RPMI7951 (cell line): ENCODE measurements around the gene BLCAP. TPM values are rescaled to one million over a fixed set of nuclear protein-coding genes. Genes with fewer than 3 reads are reported as not detected.
"Not testable (repeated sequence)": the region's sequence is repeated elsewhere in the genome, so short reads cannot be mapped to it uniquely, and the experiment has no call there.

Source experiments
- DNase-seq: peaks from one replicate; pipeline ENCODE4 v3.0.0-alpha.2; 2012; ENCODE audit warnings: low read depth
- total RNA-seq: library from RNA; depleted of rRNA; stranded (reverse); fragments of >200 nt; shearing (Covaris generic); gene quantifications from 2 replicates; pipeline ENCODE4 v1.2.3, GENCODE V29; 2014

The BLCAP gene
- total RNA-seq, 1 experiment from 2014 or later: 64.4 TPM

GRCh38 chr20:37516811-37517750, 10.6 kb downstream of the BLCAP start:
- no peak for DNase-seq

GRCh38 chr20:37515876-37516275, 11.8 kb downstream of the BLCAP start:
- no peak for DNase-seq

GRCh38 chr20:37513779-37514359, 13.8 kb downstream of the BLCAP start:
- no peak for DNase-seq

- DNase-seq: peak; percentile 97
Observed at GRCh38 chr20:37511610-37512275, 15.9 kb downstream of the BLCAP start.

- DNase-seq: no peak
Observed at GRCh38 chr20:37510226-37510625, 17.4 kb downstream of the BLCAP start.

- no peak for DNase-seq
Observed at GRCh38 chr20:37506152-37506725, 21.4 kb downstream of the BLCAP start.

- DNase-seq: no peak
Observed at GRCh38 chr20:37505263-37506151, 22.2 kb downstream of the BLCAP start.

- no peak for DNase-seq
Observed at GRCh38 chr20:37504404-37505096, 23.1 kb downstream of the BLCAP start.

GRCh38 chr20:37503256-37503927, 24.3 kb downstream of the BLCAP start:
- no peak for DNase-seq

- no peak for DNase-seq
Observed at GRCh38 chr20:37502654-37503053, 25.0 kb downstream of the BLCAP start.

GRCh38 chr20:37501940-37502339, 25.7 kb downstream of the BLCAP start:
- no peak for DNase-seq

- no peak for DNase-seq
Observed at GRCh38 chr20:37500311-37500710, 27.4 kb downstream of the BLCAP start.

GRCh38 chr20:37498066-37498665, 29.5 kb downstream of the BLCAP start:
- DNase-seq: no peak

- no peak for DNase-seq
Observed at GRCh38 chr20:37494796-37495195, 32.9 kb downstream of the BLCAP start.

GRCh38 chr20:37494301-37494700, 33.4 kb downstream of the BLCAP start:
- DNase-seq: no peak

GRCh38 chr20:37492945-37493344, 34.7 kb downstream of the BLCAP start:
- DNase-seq: no peak

GRCh38 chr20:37492096-37492625, 35.5 kb downstream of the BLCAP start:
- no peak for DNase-seq

GRCh38 chr20:37490663-37491350, 36.9 kb downstream of the BLCAP start:
- DNase-seq: no peak

GRCh38 chr20:37486209-37486608, 41.5 kb downstream of the BLCAP start:
- DNase-seq: not testable (repeated sequence)
